ENCODE measurements around the gene TMEM266. TPM values are rescaled to one million over a fixed set of nuclear protein-coding genes. Genes with fewer than 3 reads are reported as not detected.

The TMEM266 gene
- total and polyA plus RNA-seq, 2 experiments from 2014 or later = 0.42 to 5.0 TPM

DNA sequence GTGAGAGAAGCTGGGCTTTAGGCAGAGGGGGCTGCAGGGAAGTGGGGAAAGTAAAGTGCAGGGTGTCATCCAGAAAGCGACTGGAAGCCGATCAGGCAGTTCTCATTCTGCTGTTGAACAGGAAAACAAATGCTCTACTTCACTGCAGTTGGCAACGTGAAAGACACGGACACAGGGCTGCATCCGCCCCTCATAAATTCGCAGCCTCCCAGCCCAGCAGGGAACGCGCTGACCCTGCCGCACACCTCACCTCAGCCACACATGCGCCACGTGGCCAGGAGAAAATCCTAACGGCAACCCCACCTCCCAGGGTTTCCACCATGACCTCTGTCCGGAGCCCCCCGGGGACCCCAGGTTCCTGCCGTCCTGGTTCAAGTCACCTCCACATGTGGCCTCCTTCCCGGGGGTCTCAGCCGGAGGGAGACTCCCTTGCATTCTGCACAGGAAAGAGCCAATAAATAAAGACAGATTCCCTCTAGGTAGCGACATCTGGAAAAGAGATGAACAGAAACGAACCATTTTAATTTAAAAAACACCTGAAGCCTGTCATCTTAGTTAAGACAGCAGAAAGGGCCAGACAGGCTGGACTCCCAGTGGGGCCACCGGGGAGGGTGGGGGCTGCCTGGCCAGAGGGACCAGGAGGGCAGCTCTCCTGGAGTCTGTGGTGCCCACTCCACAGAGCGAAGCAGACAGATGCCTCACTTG lies 118.7 kb downstream of the TMEM266 start (continued):
- TF ChIP-seq, protein P1, sequence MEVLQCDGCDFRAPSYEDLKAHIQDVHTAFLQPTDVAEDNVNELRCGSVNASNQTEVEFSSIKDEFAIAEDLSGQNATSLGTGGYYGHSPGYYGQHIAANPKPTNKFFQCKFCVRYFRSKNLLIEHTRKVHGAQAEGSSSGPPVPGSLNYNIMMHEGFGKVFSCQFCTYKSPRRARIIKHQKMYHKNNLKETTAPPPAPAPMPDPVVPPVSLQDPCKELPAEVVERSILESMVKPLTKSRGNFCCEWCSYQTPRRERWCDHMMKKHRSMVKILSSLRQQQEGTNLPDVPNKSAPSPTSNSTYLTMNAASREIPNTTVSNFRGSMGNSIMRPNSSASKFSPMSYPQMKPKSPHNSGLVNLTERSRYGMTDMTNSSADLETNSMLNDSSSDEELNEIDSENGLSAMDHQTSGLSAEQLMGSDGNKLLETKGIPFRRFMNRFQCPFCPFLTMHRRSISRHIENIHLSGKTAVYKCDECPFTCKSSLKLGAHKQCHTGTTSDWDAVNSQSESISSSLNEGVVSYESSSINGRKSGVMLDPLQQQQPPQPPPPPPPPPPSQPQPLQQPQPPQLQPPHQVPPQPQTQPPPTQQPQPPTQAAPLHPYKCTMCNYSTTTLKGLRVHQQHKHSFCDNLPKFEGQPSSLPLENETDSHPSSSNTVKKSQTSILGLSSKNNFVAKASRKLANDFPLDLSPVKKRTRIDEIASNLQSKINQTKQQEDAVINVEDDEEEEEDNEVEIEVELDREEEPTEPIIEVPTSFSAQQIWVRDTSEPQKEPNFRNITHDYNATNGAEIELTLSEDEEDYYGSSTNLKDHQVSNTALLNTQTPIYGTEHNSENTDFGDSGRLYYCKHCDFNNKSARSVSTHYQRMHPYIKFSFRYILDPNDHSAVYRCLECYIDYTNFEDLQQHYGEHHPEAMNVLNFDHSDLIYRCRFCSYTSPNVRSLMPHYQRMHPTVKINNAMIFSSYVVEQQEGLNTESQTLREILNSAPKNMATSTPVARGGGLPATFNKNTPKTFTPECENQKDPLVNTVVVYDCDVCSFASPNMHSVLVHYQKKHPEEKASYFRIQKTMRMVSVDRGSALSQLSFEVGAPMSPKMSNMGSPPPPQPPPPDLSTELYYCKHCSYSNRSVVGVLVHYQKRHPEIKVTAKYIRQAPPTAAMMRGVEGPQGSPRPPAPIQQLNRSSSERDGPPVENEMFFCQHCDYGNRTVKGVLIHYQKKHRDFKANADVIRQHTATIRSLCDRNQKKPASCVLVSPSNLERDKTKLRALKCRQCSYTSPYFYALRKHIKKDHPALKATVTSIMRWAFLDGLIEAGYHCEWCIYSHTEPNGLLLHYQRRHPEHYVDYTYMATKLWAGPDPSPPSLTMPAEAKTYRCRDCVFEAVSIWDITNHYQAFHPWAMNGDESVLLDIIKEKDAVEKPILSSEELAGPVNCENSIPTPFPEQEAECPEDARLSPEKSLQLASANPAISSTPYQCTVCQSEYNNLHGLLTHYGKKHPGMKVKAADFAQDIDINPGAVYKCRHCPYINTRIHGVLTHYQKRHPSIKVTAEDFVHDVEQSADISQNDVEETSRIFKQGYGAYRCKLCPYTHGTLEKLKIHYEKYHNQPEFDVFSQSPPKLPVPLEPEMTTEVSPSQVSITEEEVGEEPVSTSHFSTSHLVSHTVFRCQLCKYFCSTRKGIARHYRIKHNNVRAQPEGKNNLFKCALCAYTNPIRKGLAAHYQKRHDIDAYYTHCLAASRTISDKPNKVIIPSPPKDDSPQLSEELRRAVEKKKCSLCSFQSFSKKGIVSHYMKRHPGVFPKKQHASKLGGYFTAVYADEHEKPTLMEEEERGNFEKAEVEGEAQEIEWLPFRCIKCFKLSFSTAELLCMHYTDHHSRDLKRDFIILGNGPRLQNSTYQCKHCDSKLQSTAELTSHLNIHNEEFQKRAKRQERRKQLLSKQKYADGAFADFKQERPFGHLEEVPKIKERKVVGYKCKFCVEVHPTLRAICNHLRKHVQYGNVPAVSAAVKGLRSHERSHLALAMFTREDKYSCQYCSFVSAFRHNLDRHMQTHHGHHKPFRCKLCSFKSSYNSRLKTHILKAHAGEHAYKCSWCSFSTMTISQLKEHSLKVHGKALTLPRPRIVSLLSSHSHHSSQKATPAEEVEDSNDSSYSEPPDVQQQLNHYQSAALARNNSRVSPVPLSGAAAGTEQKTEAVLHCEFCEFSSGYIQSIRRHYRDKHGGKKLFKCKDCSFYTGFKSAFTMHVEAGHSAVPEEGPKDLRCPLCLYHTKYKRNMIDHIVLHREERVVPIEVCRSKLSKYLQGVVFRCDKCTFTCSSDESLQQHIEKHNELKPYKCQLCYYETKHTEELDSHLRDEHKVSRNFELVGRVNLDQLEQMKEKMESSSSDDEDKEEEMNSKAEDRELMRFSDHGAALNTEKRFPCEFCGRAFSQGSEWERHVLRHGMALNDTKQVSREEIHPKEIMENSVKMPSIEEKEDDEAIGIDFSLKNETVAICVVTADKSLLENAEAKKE (CRISPR knock-in tag; IDR thresholded peaks at IDR 0.05) = no peak
- TF ChIP-seq ETS1 (IDR thresholded peaks at IDR 0.05) (no peak), ZNF114 (CRISPR knock-in tag; IDR thresholded peaks at IDR 0.05) (no peak), CREB1 (CRISPR knock-in tag; IDR thresholded peaks at IDR 0.05; ENCODE audit: low read depth) (no peak), NANOG (IDR thresholded peaks at IDR 0.05; ENCODE audit: borderline replicate concordance) (no peak), ZNF331 (CRISPR knock-in tag; IDR thresholded peaks at IDR 0.05; ENCODE audit: low read depth) (no peak), STAT1 (IDR thresholded peaks at IDR 0.05; ENCODE audit: unreplicated experiment) (no peak)

- Mint-ChIP-seq H3K36me3 (ENCODE audit: low read depth) (no peaks in the 10 kb centered on the region), H3K27me3 (ENCODE audit: insufficient read depth, low read depth, poor library complexity) (peaks cover 11% of the 10 kb centered on the region), H3K9me3 (no peaks in the 10 kb centered on the region), H3K4me1 (peaks cover 4% of the 10 kb centered on the region; the same call in 1 of the 3 replicates), H3K27ac (no peak overlapping the region), H3K4me3 (no peak overlapping the region)
- H4K20me1 ChIP-seq (replicated peaks; ENCODE audit: insufficient read depth) = no peaks in the 10 kb centered on the region
- no peak overlapping the region for H2AFZ ChIP-seq
- no peaks in the 10 kb centered on the region for H3K9me2 ChIP-seq (ENCODE audit: insufficient read depth)
- no peak overlapping the region for H3K4me2 ChIP-seq
- no peak overlapping the region for H3K27ac ChIP-seq (ENCODE audit: low read depth)
- no peaks in the 10 kb centered on the region for H3F3A ChIP-seq (replicated peaks; ENCODE audit: low read depth)
- DNase-seq (ENCODE audit: low spot score) (no peak), ATAC-seq (no peak)
- H3K79me2 ChIP-seq (replicated peaks; ENCODE audit: insufficient read depth) = no peaks in the 10 kb centered on the region
- H3K27me3 ChIP-seq (ENCODE audit: insufficient read depth) = no peaks in the 10 kb centered on the region
- no peaks in the 10 kb centered on the region for H3K4me1 ChIP-seq (ENCODE audit: insufficient read depth)
- no peak overlapping the region for H3K4me3 ChIP-seq
- H3K36me3 ChIP-seq (ENCODE audit: insufficient read depth) = no peaks in the 10 kb centered on the region
- TF ChIP-seq JUNB (IDR thresholded peaks at IDR 0.05; ENCODE audit: unreplicated experiment) = no peak
- no peak for TF ChIP-seq CTCF (conservative IDR thresholded peaks at IDR 0.05; ENCODE audit: low read depth in 2 of 2)
- no peak for TF ChIP-seq NANOG (IDR thresholded peaks at IDR 0.05; ENCODE audit: borderline replicate concordance)
- TF ChIP-seq ZNF114 (CRISPR knock-in tag; IDR thresholded peaks at IDR 0.05) = no peak
- TF ChIP-seq CREB1 (CRISPR knock-in tag; IDR thresholded peaks at IDR 0.05; ENCODE audit: low read depth) = no peak
- TF ChIP-seq ETS1 (IDR thresholded peaks at IDR 0.05) = no peak
- no peak for TF ChIP-seq POLR2AphosphoS5 (IDR thresholded peaks at IDR 0.05; ENCODE audit: low read depth)
Observed at GRCh38 chr15:76179023-76179422, 119.2 kb downstream of the TMEM266 start.

Data from GM23338 (cell line).